H1 (cell line): ENCODE data around the gene NPBWR2. TPM values are rescaled to one million over a fixed set of nuclear protein-coding genes. Genes with fewer than 3 reads are reported as not detected.

Experiments
- CTCF ChIA-PET: fragments of 300-600 bp; sonication (Branson Sonifier 250); formaldehyde crosslinking; loops from one replicate; lab custom pipeline; 2021; ENCODE audit not compliant: partially characterized antibody; lab: Charles Lee
- POLR2A ChIA-PET: fragments of 300-600 bp; sonication (Branson Sonifier 250); formaldehyde crosslinking; loops from one replicate; lab custom pipeline; 2021; ENCODE audit warnings: inconsistent platforms; ENCODE audit not compliant: partially characterized antibody; lab: Charles Lee
- DNase-seq, 2 experiments: peaks; one replicate each; pipeline versions ENCODE4 v3.0.0 to v3.0.0-alpha.2; 2010 to 2022; ENCODE audit warnings: low spot score in 2 of 2, low read depth in 1 of 2, mixed read lengths in 1 of 2
- FAIRE-seq: peaks from 2 replicates; lab custom pipeline; 2011; peaks lifted over from hg19 to GRCh38; lab: Jason Lieb, UNC
- H2AFZ ChIP-seq: 2 replicates; pipeline ENCODE4 v1.8.1; 2012; ENCODE audit warnings: low read length, inconsistent platforms
- H2AK5ac ChIP-seq: 2 replicates; pipeline ENCODE4 v1.6.1; 2013; ENCODE audit warnings: low read depth, low read length
- H2BK120ac ChIP-seq: replicated peaks from 2 replicates; pipeline ENCODE3; 2013; ENCODE audit warnings: low read depth, low read length, inconsistent platforms
- H2BK12ac ChIP-seq: 2 replicates; pipeline ENCODE4 v1.6.1; 2013; ENCODE audit warnings: low read depth, low read length
- H2BK15ac ChIP-seq: 2 replicates; pipeline ENCODE4 v1.6.1; 2013; ENCODE audit warnings: low read length
- H2BK20ac ChIP-seq: 2 replicates; pipeline ENCODE4 v1.6.1; 2013; ENCODE audit warnings: low read length
- H2BK5ac ChIP-seq: 2 replicates; pipeline ENCODE4 v1.6.1; 2013; ENCODE audit warnings: low read depth, low read length
- H3K14ac ChIP-seq: 2 replicates; pipeline ENCODE4 v1.6.1; 2013; ENCODE audit warnings: inconsistent platforms; ENCODE audit not compliant: insufficient read length
- H3K18ac ChIP-seq: 2 replicates; pipeline ENCODE4 v1.6.1; 2013; ENCODE audit warnings: low read length; ENCODE audit errors: extremely low read depth
- H3K23ac ChIP-seq: 2 replicates; pipeline ENCODE4 v1.6.1; 2013; ENCODE audit warnings: inconsistent platforms; ENCODE audit not compliant: insufficient read length
- H3K23me2 ChIP-seq: 2 replicates; pipeline ENCODE4 v1.6.1; 2013; ENCODE audit warnings: low read depth, low read length
- H3K27ac ChIP-seq: 2 replicates; pipeline ENCODE4 v1.6.1; 2011; ENCODE audit warnings: low read depth, low read length, inconsistent platforms
- H3K27me3 ChIP-seq, 4 experiments: replicated peaks in 1 of 4; 1 replicate in 1 of 4; 2 replicates in 3 of 4; pipeline versions ENCODE4 v1.6.1 to v1.8.1; 2011 to 2013; ENCODE audit warnings: low read length in 3 of 4, mild to moderate bottlenecking in 3 of 4, inconsistent platforms in 2 of 4, mixed read lengths in 2 of 4, moderate library complexity in 1 of 4; ENCODE audit not compliant: control insufficient read depth in 3 of 4, insufficient read depth in 3 of 4; ENCODE audit errors: extremely low read depth in 1 of 4
- H3K36me3 ChIP-seq, 4 experiments: 2 replicates each; pipeline versions ENCODE4 v1.6.1 to v1.8.1; 2011 to 2013; ENCODE audit warnings: mild to moderate bottlenecking in 4 of 4, low read length in 3 of 4, moderate library complexity in 2 of 4, control low read depth in 1 of 4, inconsistent platforms in 1 of 4; ENCODE audit not compliant: insufficient read depth in 4 of 4, control insufficient read depth in 2 of 4
- H3K4ac ChIP-seq: replicated peaks from 2 replicates; pipeline ENCODE3; 2013; ENCODE audit warnings: low read length, low read depth, mixed read lengths, inconsistent platforms; ENCODE audit not compliant: insufficient read length
- H3K4me1 ChIP-seq, 4 experiments: replicated peaks in 1 of 4; 1 replicate in 1 of 4; 2 replicates in 3 of 4; pipeline versions ENCODE4 v1.6.1 to v1.8.1; 2011 to 2013; ENCODE audit warnings: low read length in 3 of 4, inconsistent platforms in 2 of 4, mixed read lengths in 1 of 4; ENCODE audit not compliant: insufficient read depth in 4 of 4, control insufficient read depth in 3 of 4
- H3K4me2 ChIP-seq, 2 experiments: 2 replicates each; pipeline versions ENCODE4 v1.6.1 to v1.8.1; 2011 to 2013; ENCODE audit warnings: low read depth in 2 of 2, low read length in 2 of 2, control low read depth in 1 of 2, inconsistent platforms in 1 of 2, mild to moderate bottlenecking in 1 of 2; ENCODE audit not compliant: insufficient read depth in 1 of 2
- H3K4me3 ChIP-seq, 4 experiments: fragments of 200-600, 300-600 bp in 1 of 4; sonication (generic), shearing (Covaris generic), sonication (Bioruptor Twin) in 1 of 4; 2 replicates each; pipeline versions ENCODE4 v1.5.1 to v1.8.1; 2011 to 2016; ENCODE audit warnings: low read length in 4 of 4, low read depth in 3 of 4, control low read depth in 2 of 4, inconsistent platforms in 2 of 4, mild to moderate bottlenecking in 2 of 4, mixed read lengths in 1 of 4, moderate library complexity in 1 of 4; ENCODE audit not compliant: insufficient read depth in 2 of 4; ENCODE audit errors: extremely low read depth in 1 of 4
- H3K56ac ChIP-seq: replicated peaks from 2 replicates; pipeline ENCODE3; 2013; ENCODE audit warnings: low read depth, mild to moderate bottlenecking, mixed read lengths, low read length, inconsistent platforms; ENCODE audit not compliant: insufficient read length
- H3K79me1 ChIP-seq: 2 replicates; pipeline ENCODE4 v1.6.1; 2013; ENCODE audit warnings: low read depth, low read length, control low read depth
- H3K79me2 ChIP-seq, 2 experiments: 2 replicates each; pipeline versions ENCODE4 v1.6.1 to v1.8.1; 2012 to 2013; ENCODE audit warnings: low read length in 2 of 2, mild to moderate bottlenecking in 2 of 2, inconsistent platforms in 1 of 2; ENCODE audit not compliant: insufficient read depth in 2 of 2, control insufficient read depth in 1 of 2
- H3K9ac ChIP-seq, 4 experiments: replicated peaks in 1 of 4; 1 replicate in 1 of 4; 2 replicates in 3 of 4; pipeline versions ENCODE4 v1.6.1 to v1.8.1; 2011 to 2013; ENCODE audit warnings: low read depth in 3 of 4, low read length in 3 of 4, control low read depth in 2 of 4, mild to moderate bottlenecking in 2 of 4, moderate library complexity in 2 of 4, inconsistent platforms in 1 of 4; ENCODE audit errors: extremely low read depth in 1 of 4
- H3K9me3 ChIP-seq, 2 experiments: 2 replicates each; pipeline versions ENCODE4 v1.6.1 to v1.8.1; 2012 to 2013; ENCODE audit warnings: mild to moderate bottlenecking in 2 of 2, moderate library complexity in 2 of 2, control low read depth in 1 of 2, inconsistent platforms in 1 of 2, low read depth in 1 of 2, low read length in 1 of 2, mixed read lengths in 1 of 2; ENCODE audit not compliant: insufficient read depth in 2 of 2
- H4K20me1 ChIP-seq, 2 experiments: replicated peaks in 1 of 2; 2 replicates each; pipeline versions ENCODE3 to v1.8.1; 2011 to 2013; ENCODE audit warnings: inconsistent platforms in 2 of 2, low read length in 2 of 2, mild to moderate bottlenecking in 1 of 2; ENCODE audit not compliant: insufficient read depth in 2 of 2, control insufficient read depth in 1 of 2
- H4K5ac ChIP-seq: 2 replicates; pipeline ENCODE4 v1.6.1; 2013; ENCODE audit warnings: low read length, low read depth, mixed read lengths, inconsistent platforms; ENCODE audit not compliant: insufficient read length
- H4K8ac ChIP-seq: 2 replicates; pipeline ENCODE4 v1.8.0; 2013; ENCODE audit warnings: mild to moderate bottlenecking, moderate library complexity, low read length, inconsistent platforms; ENCODE audit not compliant: insufficient read depth; ENCODE audit errors: extremely low read depth
- H4K91ac ChIP-seq: replicated peaks from 2 replicates; pipeline ENCODE3; 2013; ENCODE audit warnings: low read length, mixed read lengths, inconsistent platforms; ENCODE audit not compliant: insufficient read length
- BRCA1 ChIP-seq: IDR thresholded peaks from 2 replicates; pipeline ENCODE4 v1.6.1; 2012; ENCODE audit warnings: low read depth, low read length, improper control_type of control experiment
- CHD2 ChIP-seq: IDR thresholded peaks from 2 replicates; pipeline ENCODE4 v1.6.1; 2012; ENCODE audit warnings: low read length, improper control_type of control experiment
- E2F6 ChIP-seq: IDR thresholded peaks from 2 replicates; pipeline ENCODE4 v1.6.1; 2012; ENCODE audit warnings: inconsistent platforms
- EP300 ChIP-seq, 2 experiments: IDR thresholded peaks; 1 replicate in 1 of 2; 2 replicates in 1 of 2; pipeline ENCODE4 v1.6.1; 2011 to 2012; ENCODE audit warnings: low read depth in 2 of 2, low read length in 2 of 2, mild to moderate bottlenecking in 2 of 2, borderline replicate concordance in 1 of 2, inconsistent platforms in 1 of 2, moderate library complexity in 1 of 2
- KDM5A ChIP-seq: fragments of 200-600 bp; IDR thresholded peaks from 2 replicates; pipeline ENCODE4 v1.7.1; 2012; ENCODE audit warnings: mild to moderate bottlenecking, low read length, inconsistent platforms, mixed read lengths
- RNF2 ChIP-seq: fragments of 200-900, 300-1000 bp; sonication (generic); IDR thresholded peaks from 2 replicates; pipeline ENCODE4 v1.7.1; 2016; ENCODE audit warnings: borderline replicate concordance, low read depth, mild to moderate bottlenecking, antibody characterized with exemption, low read length; ENCODE audit not compliant: poor library complexity, severe bottlenecking; ENCODE audit errors: missing control alignments
- SIRT6 ChIP-seq: IDR thresholded peaks from one replicate; pipeline ENCODE4 v1.7.1; 2012; ENCODE audit warnings: low read length, inconsistent platforms
- SP1 ChIP-seq: IDR thresholded peaks from 2 replicates; pipeline ENCODE4 v1.6.1; 2011; ENCODE audit warnings: low read depth, low read length
- WGBS, 2 experiments: shearing (Covaris generic) in 1 of 2; methylation state at CpG; one replicate each; pipeline versions ENCODE4 v1.1.6 to v1.1.7; 2013 to 2015; ENCODE audit warnings: low lambda C conversion rate in 2 of 2, mixed read lengths in 2 of 2, inconsistent platforms in 1 of 2, low coverage in 1 of 2, missing lambda C conversion rate in 1 of 2; ENCODE audit not compliant: insufficient replicate concordance in 2 of 2, insufficient coverage in 1 of 2, insufficient read length in 1 of 2; ENCODE audit errors: extremely low coverage in 1 of 2, missing lambda C conversion rate in 1 of 2; 5-methylcytosine and 5-hydroxymethylcytosine counted together
- polyA plus RNA-seq, 7 experiments: library from polyadenylated mRNA; depleted of rRNA in 3 of 7; stranded (reverse) in 5 of 7; unstranded in 2 of 7; fragments of >200 nt in 5 of 7; fragments of 200-250 nt in 2 of 7; gene quantifications; 1 replicate in 5 of 7; 2 replicates in 1 of 7; 4 replicates in 1 of 7; pipeline versions ENCODE4 v1.2.1 to v1.2.3, GENCODE V29; 2011 to 2013; ENCODE audit warnings: missing spikeins in 2 of 7, mixed read lengths in 2 of 7
- total RNA-seq: library from RNA; stranded (reverse); fragmentation: NEBNext Ultra II Directional; extraction: Animal tissue kit (Norgen Biotek cat#: 25700); gene quantifications from 2 replicates; pipeline ENCODE4 v1.2.1, GENCODE V29; 2021
- TF ChIP-seq, protein P1 (sequence below): IDR thresholded peaks from 2 replicates; pipeline ENCODE4 v1.6.1; 2012; ENCODE audit warnings: inconsistent platforms
- TF ChIP-seq, protein P2 (sequence below), 3 experiments: IDR thresholded peaks; 1 replicate in 2 of 3; 2 replicates in 1 of 3; pipeline versions ENCODE4 v1.5.1 to v1.6.1; 2011; ENCODE audit warnings: low read length in 3 of 3, mild to moderate bottlenecking in 3 of 3, inconsistent platforms in 2 of 3, low read depth in 1 of 3, moderate library complexity in 1 of 3; ENCODE audit not compliant: insufficient read depth in 1 of 3; ENCODE audit errors: control extremely low read depth in 1 of 3

The NPBWR2 gene
- total and polyA plus RNA-seq, 2 of the 8 experiments (the other 6 are each of a cell fraction or from before 2014, with no cell fraction given), result not detected

DNA sequence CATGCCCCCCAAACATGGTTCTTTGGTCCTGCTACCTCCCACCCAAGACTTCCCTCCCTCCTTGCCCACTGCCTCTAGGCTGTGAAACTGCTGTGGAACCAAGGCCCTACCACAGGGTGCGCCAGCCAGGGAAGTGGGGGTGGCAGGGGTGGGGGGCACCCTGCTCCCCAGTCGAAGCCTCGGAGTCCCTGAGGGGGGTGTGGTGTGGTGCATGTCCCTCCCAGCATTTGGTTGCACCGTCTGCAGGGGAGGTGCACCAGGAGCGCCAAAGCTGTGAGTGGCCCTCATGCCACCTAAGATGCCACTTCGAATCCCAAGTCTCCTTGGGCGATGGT is 29.9 kb downstream of the NPBWR2 start:
- WGBS, 2 experiments, result 94% methylated on average over 6 of the region's 7 CpGs; no CpG with 5 or more reads in 1 of the 2 experiments
- FAIRE-seq, result no peak
- Histone ChIP-seq H2BK20ac (no peak overlapping the region), H2AFZ (no peak overlapping the region), H3K4me2 (no peak overlapping the region), H4K5ac (no peak overlapping the region), H4K20me1 (peaks cover 0 to 4% of the 10 kb centered on the region in 2 experiments), H3K9me3 (no peaks in the 10 kb centered on the region), H3K79me1 (no peaks in the 10 kb centered on the region), H2BK12ac (no peak overlapping the region), H2BK15ac (no peak overlapping the region), H4K8ac (peak overlapping the region; percentile 25; the same call in 1 of the 2 replicates), H3K79me2 (no peaks in the 10 kb centered on the region), H3K9ac (no peak overlapping the region), H3K27me3 (peaks cover 1 to 20% (median 15%) of the 10 kb centered on the region in 4 experiments; a peak in 6 of 7 replicates), H2BK5ac (no peak overlapping the region), H2AK5ac (no peak overlapping the region), H3K23me2 (peaks cover 11% of the 10 kb centered on the region; the same call in 1 of the 2 replicates), H3K4me1 (peaks cover 0 to 19% (median 10%) of the 10 kb centered on the region in 4 experiments; a peak in 5 of 7 replicates), H3K4me3 (no peak overlapping the region), H3K18ac (no peak overlapping the region; the same call in 1 of the 2 replicates), H3K27ac (no peak overlapping the region), H3K56ac (no peak overlapping the region), H3K4ac (no peak overlapping the region), H2BK120ac (no peak overlapping the region), H3K23ac (no peak overlapping the region), H3K36me3 (peaks cover 0 to 6% (median 3%) of the 10 kb centered on the region in 4 experiments; a peak in 3 of 8 replicates), H4K91ac (no peak overlapping the region), H3K14ac (no peak overlapping the region)
- DNase-seq, result no peak
- ChIA-PET POLR2A (interaction anchor here (0.6 to 4.6 kb wide), 3 partner anchors 9 to 104 kb away, joined by 3 to 27 read pairs (median 4); no protein-coding TSS in a partner anchor), CTCF (interaction anchor here (1.6 to 13.0 kb wide), 5 partner anchors 8 to 40 kb away, joined by 5 to 144 read pairs (median 33); partner anchors contain the start of genes SOX18 and TCEA2)
- TF ChIP-seq, protein P1, sequence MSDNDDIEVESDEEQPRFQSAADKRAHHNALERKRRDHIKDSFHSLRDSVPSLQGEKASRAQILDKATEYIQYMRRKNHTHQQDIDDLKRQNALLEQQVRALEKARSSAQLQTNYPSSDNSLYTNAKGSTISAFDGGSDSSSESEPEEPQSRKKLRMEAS, result no peak
- TF ChIP-seq, protein P2, sequence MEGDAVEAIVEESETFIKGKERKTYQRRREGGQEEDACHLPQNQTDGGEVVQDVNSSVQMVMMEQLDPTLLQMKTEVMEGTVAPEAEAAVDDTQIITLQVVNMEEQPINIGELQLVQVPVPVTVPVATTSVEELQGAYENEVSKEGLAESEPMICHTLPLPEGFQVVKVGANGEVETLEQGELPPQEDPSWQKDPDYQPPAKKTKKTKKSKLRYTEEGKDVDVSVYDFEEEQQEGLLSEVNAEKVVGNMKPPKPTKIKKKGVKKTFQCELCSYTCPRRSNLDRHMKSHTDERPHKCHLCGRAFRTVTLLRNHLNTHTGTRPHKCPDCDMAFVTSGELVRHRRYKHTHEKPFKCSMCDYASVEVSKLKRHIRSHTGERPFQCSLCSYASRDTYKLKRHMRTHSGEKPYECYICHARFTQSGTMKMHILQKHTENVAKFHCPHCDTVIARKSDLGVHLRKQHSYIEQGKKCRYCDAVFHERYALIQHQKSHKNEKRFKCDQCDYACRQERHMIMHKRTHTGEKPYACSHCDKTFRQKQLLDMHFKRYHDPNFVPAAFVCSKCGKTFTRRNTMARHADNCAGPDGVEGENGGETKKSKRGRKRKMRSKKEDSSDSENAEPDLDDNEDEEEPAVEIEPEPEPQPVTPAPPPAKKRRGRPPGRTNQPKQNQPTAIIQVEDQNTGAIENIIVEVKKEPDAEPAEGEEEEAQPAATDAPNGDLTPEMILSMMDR (IDR thresholded peaks at IDR 0.05; ENCODE audit: control extremely low read depth in 1 of 3, insufficient read depth in 1 of 3, low read depth in 1 of 3, low read length in 3 of 3), result no peak
- TF ChIP-seq KDM5A (no peak), SIRT6 (no peak), EP300 (IDR thresholded peaks at IDR 0.05; ENCODE audit: borderline replicate concordance in 1 of 2, low read depth in 2 of 2, low read length in 2 of 2) (no peak), SP1 (no peak), E2F6 (no peak), CHD2 (no peak), BRCA1 (no peak), RNF2 (no peak)
